Measurements from ENCODE around the gene KRTAP10-11.

DNA sequence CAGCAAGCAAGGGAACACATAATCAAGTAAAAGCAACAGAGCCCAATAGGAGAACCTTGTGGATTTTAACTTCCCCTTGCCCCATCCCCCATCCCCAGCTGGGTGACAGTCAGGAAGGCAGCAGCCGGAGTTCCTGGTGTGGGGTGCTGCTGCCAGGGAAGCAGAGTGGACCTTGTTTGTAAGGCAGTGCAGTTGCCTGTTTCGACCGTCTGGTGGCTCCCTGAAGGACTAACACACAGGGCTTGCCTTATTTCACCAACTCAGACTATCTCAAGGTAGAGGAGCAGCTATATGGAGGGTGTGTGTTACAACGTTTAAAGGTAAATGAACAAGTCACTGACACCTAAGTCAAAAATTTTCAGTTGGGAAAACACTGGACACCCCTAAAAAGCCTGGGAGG is 27.7 kb upstream of the KRTAP10-11 start:
- TF ChIP-seq, protein P1, sequence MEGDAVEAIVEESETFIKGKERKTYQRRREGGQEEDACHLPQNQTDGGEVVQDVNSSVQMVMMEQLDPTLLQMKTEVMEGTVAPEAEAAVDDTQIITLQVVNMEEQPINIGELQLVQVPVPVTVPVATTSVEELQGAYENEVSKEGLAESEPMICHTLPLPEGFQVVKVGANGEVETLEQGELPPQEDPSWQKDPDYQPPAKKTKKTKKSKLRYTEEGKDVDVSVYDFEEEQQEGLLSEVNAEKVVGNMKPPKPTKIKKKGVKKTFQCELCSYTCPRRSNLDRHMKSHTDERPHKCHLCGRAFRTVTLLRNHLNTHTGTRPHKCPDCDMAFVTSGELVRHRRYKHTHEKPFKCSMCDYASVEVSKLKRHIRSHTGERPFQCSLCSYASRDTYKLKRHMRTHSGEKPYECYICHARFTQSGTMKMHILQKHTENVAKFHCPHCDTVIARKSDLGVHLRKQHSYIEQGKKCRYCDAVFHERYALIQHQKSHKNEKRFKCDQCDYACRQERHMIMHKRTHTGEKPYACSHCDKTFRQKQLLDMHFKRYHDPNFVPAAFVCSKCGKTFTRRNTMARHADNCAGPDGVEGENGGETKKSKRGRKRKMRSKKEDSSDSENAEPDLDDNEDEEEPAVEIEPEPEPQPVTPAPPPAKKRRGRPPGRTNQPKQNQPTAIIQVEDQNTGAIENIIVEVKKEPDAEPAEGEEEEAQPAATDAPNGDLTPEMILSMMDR (conservative IDR thresholded peaks at IDR 0.05 in 1 of 2, IDR thresholded peaks at IDR 0.05 in 1 of 2; ENCODE audit: low read depth in 1 of 2, low read length in 2 of 2) = no peak
- no peak for TF ChIP-seq EZH2 (IDR thresholded peaks at IDR 0.05; ENCODE audit: low read length, missing control alignments)

Measured in fibroblast of lung (primary cell).